B cell (primary cell): ENCODE data around the gene ACOT4. TPM values are rescaled to one million over a fixed set of nuclear protein-coding genes. Genes with fewer than 3 reads are reported as not detected.

ENCODE experiments used
- ATAC-seq: fragments of 200-7000 bp; cut with Tn5 transposase; one replicate; pipeline ENCODE4 v1.10.0; 2021; ENCODE audit warnings: low read depth, mild to moderate bottlenecking, moderate number of reproducible peaks, moderate library complexity
- CTCF ChIA-PET: fragments of 350-600 bp; sonication (Branson Sonifier 250); formaldehyde crosslinking; loops from one replicate; lab custom pipeline; 2021; ENCODE audit warnings: antibody characterized with exemption, inconsistent platforms; lab: Charles Lee
- POLR2A ChIA-PET: fragments of 350-600 bp; sonication (Branson Sonifier 250); formaldehyde crosslinking; loops from one replicate; lab custom pipeline; 2021; ENCODE audit warnings: antibody characterized with exemption; lab: Charles Lee
- DNase-seq: peaks from one replicate; pipeline ENCODE4 v3.0.0; 2013
- H2AFZ ChIP-seq: 2 replicates; pipeline ENCODE4 v1.6.1; 2012; ENCODE audit warnings: mild to moderate bottlenecking, low read depth, low read length; ENCODE audit not compliant: insufficient read depth, poor library complexity, severe bottlenecking
- H3K27ac ChIP-seq, 2 donors: 1 replicate in 1 of 2; 2 replicates in 1 of 2; pipeline ENCODE4 v1.5.1; 2012 to 2013; ENCODE audit warnings: low read length in 2 of 2, mild to moderate bottlenecking in 2 of 2, moderate library complexity in 1 of 2
- H3K27me3 ChIP-seq, 4 experiments: fragments of 200-600 bp in 1 of 4; sonication (generic) in 1 of 4; replicated peaks in 1 of 4; 1 replicate in 2 of 4; 2 replicates in 2 of 4; pipeline versions ENCODE4 v1.6.1 to v1.7.0; 2013 to 2016; ENCODE audit warnings: low read length in 3 of 4, mild to moderate bottlenecking in 2 of 4, mixed read lengths in 1 of 4, moderate library complexity in 1 of 4; ENCODE audit not compliant: insufficient read depth in 4 of 4, control insufficient read depth in 3 of 4; ENCODE audit errors: control extremely low read depth in 1 of 4
- H3K36me3 ChIP-seq, 2 experiments: replicated peaks in 1 of 2; 1 replicate in 1 of 2; 2 replicates in 1 of 2; pipeline versions ENCODE4 v1.6.1 to v1.7.1; 2013; ENCODE audit warnings: low read length in 1 of 2; ENCODE audit not compliant: insufficient read depth in 2 of 2, control insufficient read depth in 1 of 2; ENCODE audit errors: control extremely low read depth in 1 of 2, extremely low read depth in 1 of 2
- H3K4me1 ChIP-seq, 2 donors: fragments of 200-600 bp in 1 of 2; sonication (generic) in 1 of 2; 1 replicate in 1 of 2; 2 replicates in 1 of 2; pipeline versions ENCODE4 v1.5.1 to v1.6.1; 2013 to 2017; ENCODE audit warnings: low read length in 2 of 2; ENCODE audit not compliant: control insufficient read depth in 2 of 2, insufficient read depth in 2 of 2
- H3K4me2 ChIP-seq: replicated peaks from 2 replicates; pipeline ENCODE3; 2012; ENCODE audit warnings: mild to moderate bottlenecking, low read depth, low read length; ENCODE audit not compliant: poor library complexity, severe bottlenecking
- H3K4me3 ChIP-seq, 5 experiments: fragments of 200-600 bp in 1 of 5; sonication (generic) in 1 of 5; 1 replicate in 3 of 5; 2 replicates in 2 of 5; pipeline versions ENCODE4 v1.5.1 to v1.7.0; 2011 to 2016; ENCODE audit warnings: low read length in 4 of 5, mild to moderate bottlenecking in 4 of 5, low read depth in 2 of 5, control low read depth in 1 of 5, moderate library complexity in 1 of 5; ENCODE audit not compliant: insufficient read depth in 1 of 5; ENCODE audit errors: control extremely low read depth in 1 of 5, extremely low read depth in 1 of 5
- H3K79me2 ChIP-seq: fragments of 200-600 bp; sonication (generic); one replicate; pipeline ENCODE4 v1.6.0; 2016; ENCODE audit warnings: low read length; ENCODE audit not compliant: control insufficient read depth, insufficient read depth
- H3K9ac ChIP-seq: fragments of 200-600 bp; sonication (generic); 2 replicates; pipeline ENCODE4 v1.6.1; 2017; ENCODE audit warnings: mild to moderate bottlenecking, low read length, moderate library complexity
- H3K9me3 ChIP-seq, 3 donors: one replicate each; pipeline versions ENCODE4 v1.6.1 to v1.7.1; 2013; ENCODE audit warnings: low read length in 2 of 3; ENCODE audit not compliant: control insufficient read depth in 2 of 3, insufficient read depth in 1 of 3; ENCODE audit errors: control extremely low read depth in 1 of 3
- H4K20me1 ChIP-seq: 2 replicates; pipeline ENCODE4 v1.6.0; 2012; ENCODE audit warnings: mild to moderate bottlenecking, low read length; ENCODE audit not compliant: insufficient read depth, control insufficient read depth, poor library complexity, severe bottlenecking
- H3K27ac Mint-ChIP-seq: one replicate; pipeline ENCODE4 v1.8.0; 2021; ENCODE audit warnings: mixed read lengths
- H3K27me3 Mint-ChIP-seq: one replicate; pipeline ENCODE4 v1.8.0; 2021; ENCODE audit warnings: mixed read lengths
- H3K4me1 Mint-ChIP-seq: one replicate; pipeline ENCODE4 v1.8.0; 2021; ENCODE audit warnings: mixed read lengths
- H3K4me3 Mint-ChIP-seq: one replicate; pipeline ENCODE4 v1.8.0; 2021; ENCODE audit warnings: mixed read lengths
- H3K9me3 Mint-ChIP-seq: one replicate; pipeline ENCODE4 v1.8.0; 2022; ENCODE audit warnings: mixed read lengths; ENCODE audit not compliant: insufficient read depth
- CTCF ChIP-seq: fragments of 200-600 bp; IDR thresholded peaks from one replicate; pipeline ENCODE4 v1.8.0; 2022; ENCODE audit warnings: antibody characterized with exemption, mild to moderate bottlenecking
- EZH2 ChIP-seq: IDR thresholded peaks from 2 replicates; pipeline ENCODE4 v1.6.1; 2012; ENCODE audit warnings: borderline replicate concordance, low read depth, mild to moderate bottlenecking, moderate library complexity, low read length; ENCODE audit not compliant: insufficient read depth, poor library complexity, severe bottlenecking
- WGBS: methylation state at CpG from one replicate; pipeline ENCODE4 v1.1.5; 2013; ENCODE audit warnings: missing lambda C conversion rate; ENCODE audit not compliant: insufficient coverage; 5-methylcytosine and 5-hydroxymethylcytosine counted together
- intact Hi-C: fragments of 100-400 bp; cut with micrococcal nuclease; formaldehyde crosslinking; loops from one replicate; pipeline ENCODE4 v1.10.0; 2022
- polyA plus RNA-seq: library from polyadenylated mRNA; depleted of rRNA; stranded (reverse); fragments of >200 nt; gene quantifications from 2 replicates; pipeline ENCODE4 v1.2.3, GENCODE V29; 2012
- total RNA-seq, 2 donors: library from RNA; stranded (reverse); fragments of 120-200 nt in 1 of 2; gene quantifications; 1 replicate in 1 of 2; 2 replicates in 1 of 2; pipeline versions ENCODE4 v1.2.3 to v1.2.4, GENCODE V29; 2013 to 2022

ACOT4 gene
- total and polyA plus RNA-seq, 2 donors (not counting 1 experiment from before 2014, with no cell fraction given) = 0.19 to 0.42 TPM

DNA sequence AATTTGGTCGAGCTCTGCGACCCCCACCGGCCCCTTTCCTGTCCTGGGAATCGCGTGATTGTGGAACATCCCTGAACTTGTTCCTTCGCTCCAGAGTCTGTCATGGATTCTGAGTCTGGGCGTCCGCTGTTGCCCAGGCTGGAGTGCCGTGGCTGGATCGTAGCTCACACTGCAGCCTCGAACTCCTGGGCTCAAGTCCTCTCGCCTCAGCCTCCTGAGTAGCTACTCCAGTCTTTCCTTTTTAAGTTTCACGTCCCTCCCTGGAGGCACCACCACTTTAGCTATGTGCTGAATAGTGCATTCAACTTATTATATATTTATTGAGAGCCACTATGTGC, 21.3 kb downstream of the ACOT4 start:
- CTCF ChIA-PET = interaction anchor here (0.6 to 2.4 kb wide), 8 partner anchors 13 to 116 kb away, joined by 3 to 16 read pairs (median 4); partner anchors contain the start of genes ACOT2 and ACOT4
- H3K27ac Mint-ChIP-seq = peak overlapping the region; percentile 70
- 5% methylated on average over 11 of the region's 13 CpGs for WGBS

More for the DNA sequence above, 21.3 kb downstream of the ACOT4 start:
- H3K4me1 ChIP-seq = peaks cover 4% of the 10 kb centered on the region in 2 donors
- H2AFZ ChIP-seq = peak overlapping the region; percentile 92
- peaks cover 5% of the 10 kb centered on the region for H3K27me3 Mint-ChIP-seq
- POLR2A ChIA-PET = interaction anchor here (0.7 to 1.0 kb wide), 3 partner anchors 21 to 334 kb away, joined by 3 to 8 read pairs (median 5); partner anchors contain the start of gene ACOT4
- peaks cover 0 to 5% (median 0%) of the 10 kb centered on the region in 3 donors for H3K9me3 ChIP-seq
- peaks cover 0 to 6% (median 0%) of the 10 kb centered on the region in 4 experiments for H3K27me3 ChIP-seq
- intact Hi-C loops = loop anchor here (1.0 kb wide), 1 partner anchor 21 kb away; no protein-coding TSS in a partner anchor
- no peak for TF ChIP-seq EZH2
- TF ChIP-seq CTCF = no peak
- no peaks in the 10 kb centered on the region for H3K9me3 Mint-ChIP-seq
- peak overlapping the region; percentile 15 to 73 (median 59) for H3K4me3 ChIP-seq
- peak overlapping the region; percentile 83 for H3K4me2 ChIP-seq
- no peak overlapping the region for H3K27ac ChIP-seq
- H3K9ac ChIP-seq = peak overlapping the region; percentile 67
- peak; percentile 10 for ATAC-seq
- H3K4me1 Mint-ChIP-seq = peaks cover 6% of the 10 kb centered on the region
- H4K20me1 ChIP-seq = no peaks in the 10 kb centered on the region
- no peaks in the 10 kb centered on the region for H3K36me3 ChIP-seq
- no peaks in the 10 kb centered on the region for H3K79me2 ChIP-seq
- peak overlapping the region; percentile 87 for H3K4me3 Mint-ChIP-seq
- DNase-seq = no peak
